ENCODE measurements around the gene KRTAP3-1.

KRTAP3-1 gene

DNA sequence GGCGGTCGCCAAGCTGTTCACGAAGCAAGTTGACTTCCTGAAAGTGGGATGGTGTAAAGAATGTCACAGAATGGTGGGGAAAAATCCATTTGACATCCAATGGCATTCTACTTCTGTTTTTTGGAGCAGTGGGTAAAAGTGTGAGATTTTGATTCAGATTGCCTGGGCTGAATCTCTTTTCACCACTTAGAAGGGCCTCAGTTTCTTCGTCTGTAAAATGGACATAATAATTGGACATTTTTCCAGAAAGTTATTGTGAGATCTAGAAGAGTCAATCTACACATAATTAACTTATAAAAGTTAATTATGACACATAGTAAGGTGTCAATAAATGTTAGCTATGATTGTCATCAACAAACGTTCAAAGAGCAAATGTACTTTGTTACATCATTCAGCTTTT lies 27.8 kb downstream of the KRTAP3-1 start:
- no peaks in the 10 kb centered on the region for H3K9me3 ChIP-seq (ENCODE audit: control insufficient read depth, low read length)
- H3K27ac ChIP-seq (ENCODE audit: insufficient read depth, low read depth, low read length, poor library complexity, severe bottlenecking): no peak overlapping the region
- H3K4me1 ChIP-seq (ENCODE audit: control insufficient read depth, insufficient read depth, low read length): peaks cover 6% of the 10 kb centered on the region
- no peaks in the 10 kb centered on the region for H3K36me3 ChIP-seq (ENCODE audit: control insufficient read depth, insufficient read depth, low read length)
- WGBS, 2 experiments: 93 to 96% methylated on average over 4 to 5 of the region's 5 CpGs
- H3K27me3 ChIP-seq (ENCODE audit: control insufficient read depth, insufficient read depth, low read length, poor library complexity, severe bottlenecking): no peaks in the 10 kb centered on the region
- no peak overlapping the region for H3K4me3 ChIP-seq (ENCODE audit: insufficient read depth, low read depth, low read length)

DNA sequence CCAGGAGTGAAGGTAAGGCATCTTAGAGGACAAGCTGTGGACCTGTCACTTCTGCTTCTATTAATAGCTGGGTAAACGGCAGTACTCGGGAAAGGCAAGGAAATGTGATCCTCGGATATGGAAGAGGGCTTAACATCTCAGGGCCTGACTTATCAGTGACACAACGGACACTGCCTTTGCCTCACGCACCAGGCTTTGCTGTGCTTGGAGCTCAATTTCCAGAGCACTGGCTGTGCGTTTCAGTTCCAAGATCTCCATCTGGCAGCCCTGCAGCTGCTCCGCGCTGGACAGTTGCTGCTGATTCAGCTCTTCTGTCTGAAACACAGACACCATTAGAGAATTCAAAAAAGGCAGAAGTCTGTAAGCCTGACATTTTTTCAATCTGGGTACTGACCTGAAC lies 28.3 kb downstream of the KRTAP3-1 start:
- 87 to 90% methylated on average over 8 of the region's 8 CpGs for WGBS, 2 experiments
- no peaks in the 10 kb centered on the region for H3K36me3 ChIP-seq (ENCODE audit: control insufficient read depth, insufficient read depth, low read length)
- H3K4me1 ChIP-seq (ENCODE audit: control insufficient read depth, insufficient read depth, low read length): peaks cover 6% of the 10 kb centered on the region
- H3K27me3 ChIP-seq (ENCODE audit: control insufficient read depth, insufficient read depth, low read length, poor library complexity, severe bottlenecking): no peaks in the 10 kb centered on the region
- no peaks in the 10 kb centered on the region for H3K9me3 ChIP-seq (ENCODE audit: control insufficient read depth, low read length)
- no peak overlapping the region for H3K27ac ChIP-seq (ENCODE audit: insufficient read depth, low read depth, low read length, poor library complexity, severe bottlenecking)
- H3K4me3 ChIP-seq (ENCODE audit: insufficient read depth, low read depth, low read length): no peak overlapping the region

DNA sequence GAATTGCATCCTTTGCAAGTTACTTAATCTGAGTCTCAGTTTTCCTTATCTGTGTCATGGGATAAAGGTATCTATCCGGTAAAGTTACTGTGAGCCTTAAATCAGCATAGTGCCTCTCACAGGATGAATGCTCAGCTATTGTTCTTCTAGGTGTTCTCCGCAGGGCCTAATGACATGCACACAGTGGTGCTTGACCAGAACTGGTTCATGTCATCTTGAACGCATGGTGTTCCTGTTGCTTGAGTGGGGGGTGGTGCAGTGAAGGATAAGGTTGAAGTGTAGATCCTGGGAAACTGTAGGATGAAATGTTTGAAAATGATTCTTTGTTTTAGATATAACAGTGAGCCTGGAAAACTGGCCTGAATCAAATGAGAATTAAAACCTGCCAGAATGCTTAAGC lies 28.8 kb downstream of the KRTAP3-1 start:
- H3K27me3 ChIP-seq (ENCODE audit: control insufficient read depth, insufficient read depth, low read length, poor library complexity, severe bottlenecking): no peaks in the 10 kb centered on the region
- peaks cover 6% of the 10 kb centered on the region for H3K4me1 ChIP-seq (ENCODE audit: control insufficient read depth, insufficient read depth, low read length)
- no peak overlapping the region for H3K4me3 ChIP-seq (ENCODE audit: insufficient read depth, low read depth, low read length)
- no peak overlapping the region for H3K27ac ChIP-seq (ENCODE audit: insufficient read depth, low read depth, low read length, poor library complexity, severe bottlenecking)
- H3K9me3 ChIP-seq (ENCODE audit: control insufficient read depth, low read length): no peaks in the 10 kb centered on the region
- 70 to 72% methylated on average over 3 of the region's 3 CpGs for WGBS, 2 experiments
- no peaks in the 10 kb centered on the region for H3K36me3 ChIP-seq (ENCODE audit: control insufficient read depth, insufficient read depth, low read length)

DNA sequence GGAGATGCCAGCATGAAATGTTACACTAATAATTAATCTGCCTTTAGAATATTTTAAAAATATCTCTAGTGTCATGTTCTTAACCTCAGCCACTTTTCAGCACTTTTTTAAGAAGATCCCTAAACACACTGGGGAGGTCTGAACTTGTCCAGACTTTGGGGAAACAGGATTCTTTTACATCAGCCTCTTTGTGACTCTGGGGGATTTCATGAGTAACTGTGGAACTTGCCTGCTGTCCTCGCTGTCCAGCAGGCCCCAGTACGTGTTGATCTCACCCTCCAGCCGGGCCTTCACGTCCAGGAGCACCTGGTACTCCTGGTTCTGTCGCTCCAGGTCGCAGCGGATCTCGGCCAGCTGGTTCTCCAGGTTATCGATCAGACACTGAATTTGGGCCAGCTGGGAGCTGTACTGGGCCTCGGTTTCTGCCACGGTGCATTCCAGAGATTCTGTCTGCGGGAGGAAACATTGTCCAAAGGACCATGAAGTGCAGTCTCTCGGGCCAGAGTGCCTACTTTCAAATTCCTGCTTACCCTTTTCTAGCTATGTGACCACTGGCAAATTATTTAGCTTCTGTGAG lies 30.3 kb downstream of the KRTAP3-1 start:
- Histone ChIP-seq H3K9me3 (ENCODE audit: control insufficient read depth, low read length) (no peaks in the 10 kb centered on the region), H3K36me3 (ENCODE audit: control insufficient read depth, insufficient read depth, low read length) (no peaks in the 10 kb centered on the region), H3K27me3 (ENCODE audit: control insufficient read depth, insufficient read depth, low read length, poor library complexity, severe bottlenecking) (no peaks in the 10 kb centered on the region), H3K4me1 (ENCODE audit: control insufficient read depth, insufficient read depth, low read length) (peaks cover 6% of the 10 kb centered on the region), H3K27ac (ENCODE audit: insufficient read depth, low read depth, low read length, poor library complexity, severe bottlenecking) (no peak overlapping the region), H3K4me3 (ENCODE audit: insufficient read depth, low read depth, low read length) (no peak overlapping the region)
- 90 to 93% methylated on average over 13 of the region's 13 CpGs for WGBS, 2 experiments

DNA sequence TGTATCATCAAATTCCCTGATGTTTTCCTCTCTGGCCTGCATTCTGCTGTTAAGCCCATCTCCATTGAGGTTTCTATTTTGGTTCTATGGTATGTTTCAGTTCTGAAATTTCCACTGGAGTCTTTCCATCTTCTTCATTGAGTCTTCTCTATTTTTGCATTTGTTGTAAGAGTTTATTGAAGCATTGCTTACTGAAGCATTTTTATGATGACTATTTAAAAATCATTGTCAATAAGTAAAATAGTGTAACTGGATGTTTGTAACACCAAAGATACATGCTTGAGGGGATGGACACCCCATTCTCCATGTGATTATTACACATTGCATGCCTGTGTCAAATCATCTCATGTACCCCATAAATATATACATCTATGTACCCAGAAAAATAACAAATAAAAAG lies 33.4 kb downstream of the KRTAP3-1 start:
- Histone ChIP-seq H3K4me3 (ENCODE audit: insufficient read depth, low read depth, low read length) (no peak overlapping the region), H3K9me3 (ENCODE audit: control insufficient read depth, low read length) (no peaks in the 10 kb centered on the region), H3K36me3 (ENCODE audit: control insufficient read depth, insufficient read depth, low read length) (no peaks in the 10 kb centered on the region), H3K27me3 (ENCODE audit: control insufficient read depth, insufficient read depth, low read length, poor library complexity, severe bottlenecking) (no peaks in the 10 kb centered on the region), H3K27ac (ENCODE audit: insufficient read depth, low read depth, low read length, poor library complexity, severe bottlenecking) (no peak overlapping the region), H3K4me1 (ENCODE audit: control insufficient read depth, insufficient read depth, low read length) (peaks cover 5% of the 10 kb centered on the region)

DNA sequence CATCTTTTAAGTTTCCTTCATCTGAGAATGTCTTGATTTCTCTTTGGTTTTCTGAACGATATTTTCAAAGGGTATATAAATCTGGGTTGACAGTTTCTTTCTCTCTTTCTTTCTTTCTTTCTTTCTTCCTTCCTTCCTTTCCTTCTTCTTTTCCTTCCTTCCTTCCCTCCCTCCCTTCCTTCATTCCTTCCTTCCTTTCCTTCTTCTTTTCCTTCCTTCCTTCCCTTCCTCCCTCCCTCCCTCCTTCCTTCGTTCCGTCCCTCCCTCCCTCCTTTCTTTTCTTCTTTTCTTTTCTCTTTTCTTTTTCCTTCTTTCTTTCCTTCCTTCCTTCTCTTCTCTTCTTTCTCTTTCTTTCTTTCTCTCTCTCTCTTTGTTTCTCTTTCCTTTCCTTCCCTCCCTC lies 34.6 kb downstream of the KRTAP3-1 start:
- WGBS, 2 experiments: 86 to 94% methylated on average over 3 of the region's 3 CpGs
- no peak overlapping the region for H3K4me3 ChIP-seq (ENCODE audit: insufficient read depth, low read depth, low read length)
- no peaks in the 10 kb centered on the region for H3K4me1 ChIP-seq (ENCODE audit: control insufficient read depth, insufficient read depth, low read length)
- H3K27ac ChIP-seq (ENCODE audit: insufficient read depth, low read depth, low read length, poor library complexity, severe bottlenecking): no peak overlapping the region
- no peaks in the 10 kb centered on the region for H3K36me3 ChIP-seq (ENCODE audit: control insufficient read depth, insufficient read depth, low read length)
- H3K9me3 ChIP-seq (ENCODE audit: control insufficient read depth, low read length): no peaks in the 10 kb centered on the region
- H3K27me3 ChIP-seq (ENCODE audit: control insufficient read depth, insufficient read depth, low read length, poor library complexity, severe bottlenecking): no peaks in the 10 kb centered on the region

DNA sequence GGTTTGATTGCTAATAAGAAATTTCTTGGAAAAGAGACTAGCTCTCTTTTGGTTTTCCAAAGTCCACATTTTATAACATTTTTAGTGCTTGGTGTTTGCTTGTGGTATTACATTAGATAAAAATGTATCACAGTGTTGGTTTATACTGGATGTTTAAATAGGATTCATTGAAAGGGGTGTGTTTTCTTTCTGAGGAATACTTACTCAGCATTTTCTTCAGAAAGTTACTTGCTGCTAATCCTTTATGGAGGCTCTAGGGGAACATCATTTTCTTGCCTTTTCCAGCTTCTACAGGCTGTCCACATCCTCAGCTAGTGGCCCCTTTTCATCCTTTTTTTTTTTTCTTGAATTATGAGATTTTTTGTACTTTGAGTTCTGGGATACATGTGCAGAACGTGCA lies 41.3 kb downstream of the KRTAP3-1 start:
- H3K27me3 ChIP-seq (ENCODE audit: control insufficient read depth, insufficient read depth, low read length, poor library complexity, severe bottlenecking): no peaks in the 10 kb centered on the region
- no peaks in the 10 kb centered on the region for H3K9me3 ChIP-seq (ENCODE audit: control insufficient read depth, low read length)
- H3K27ac ChIP-seq (ENCODE audit: insufficient read depth, low read depth, low read length, poor library complexity, severe bottlenecking): no peak overlapping the region
- WGBS, 2 experiments: 80 to 92% methylated on average over 1 of the region's 1 CpG
- no peaks in the 10 kb centered on the region for H3K4me1 ChIP-seq (ENCODE audit: control insufficient read depth, insufficient read depth, low read length)
- no peaks in the 10 kb centered on the region for H3K36me3 ChIP-seq (ENCODE audit: control insufficient read depth, insufficient read depth, low read length)
- no peak overlapping the region for H3K4me3 ChIP-seq (ENCODE audit: insufficient read depth, low read depth, low read length)

DNA sequence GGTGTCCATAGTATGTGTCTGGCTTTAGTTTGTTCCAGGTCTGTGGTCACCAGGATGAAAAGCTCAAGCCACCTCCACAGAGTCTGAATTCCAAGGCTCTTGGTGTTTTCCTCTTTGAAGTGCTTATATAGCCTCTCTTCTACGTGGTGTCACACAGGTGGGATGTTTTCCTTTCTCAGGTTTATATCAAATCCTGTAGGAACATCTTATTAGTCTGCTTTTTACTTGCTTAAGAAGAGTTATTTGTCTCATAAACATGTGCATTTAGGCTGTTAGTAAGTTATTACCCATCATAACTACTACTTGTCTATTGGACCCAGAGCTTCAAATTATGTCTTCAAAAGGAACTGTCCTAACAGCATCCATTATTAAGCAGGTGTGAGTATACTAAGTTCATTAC lies 42.1 kb downstream of the KRTAP3-1 start, which contains the start of gene KRT39:
TSS of gene KRT39 (minus strand) at position 101 of the 400 bp plus-strand sequence. CDS start at position 9, 92 bp downstream.
- WGBS, 2 experiments: 62 to 89% methylated on average over 1 of the region's 1 CpG
- Histone ChIP-seq H3K27ac (ENCODE audit: insufficient read depth, low read depth, low read length, poor library complexity, severe bottlenecking) (no peak within 1 kb of the TSS), H3K36me3 (ENCODE audit: control insufficient read depth, insufficient read depth, low read length) (no peaks in the 10 kb centered on the region), H3K9me3 (ENCODE audit: control insufficient read depth, low read length) (no peaks in the 10 kb centered on the region), H3K4me1 (ENCODE audit: control insufficient read depth, insufficient read depth, low read length) (no peaks in the 10 kb centered on the region), H3K4me3 (ENCODE audit: insufficient read depth, low read depth, low read length) (no peak within 1 kb of the TSS), H3K27me3 (ENCODE audit: control insufficient read depth, insufficient read depth, low read length, poor library complexity, severe bottlenecking) (no peaks in the 10 kb centered on the region)

DNA sequence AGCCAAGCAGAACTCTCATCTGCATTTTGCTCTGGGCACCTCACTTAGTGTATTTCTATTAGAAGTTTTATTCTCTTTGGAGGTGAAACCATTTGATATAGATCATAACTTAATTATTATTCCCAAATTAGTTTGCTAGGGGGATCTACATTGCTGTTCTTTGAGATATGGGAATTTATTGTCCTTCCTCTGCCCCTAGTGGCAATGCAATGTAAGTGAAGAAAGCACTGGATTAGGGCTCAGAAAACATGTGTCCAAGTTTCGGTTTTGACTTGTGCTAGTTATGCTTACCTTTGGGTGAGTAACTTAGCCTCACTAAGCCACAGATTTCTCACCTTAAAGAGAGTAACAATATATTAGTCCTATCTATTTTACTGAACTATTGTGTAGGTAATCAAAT lies 45.1 kb downstream of the KRTAP3-1 start:
- H3K27ac ChIP-seq (ENCODE audit: insufficient read depth, low read depth, low read length, poor library complexity, severe bottlenecking): no peak overlapping the region
- no peaks in the 10 kb centered on the region for H3K4me1 ChIP-seq (ENCODE audit: control insufficient read depth, insufficient read depth, low read length)
- no peak overlapping the region for H3K4me3 ChIP-seq (ENCODE audit: insufficient read depth, low read depth, low read length)
- no peaks in the 10 kb centered on the region for H3K36me3 ChIP-seq (ENCODE audit: control insufficient read depth, insufficient read depth, low read length)
- no peaks in the 10 kb centered on the region for H3K27me3 ChIP-seq (ENCODE audit: control insufficient read depth, insufficient read depth, low read length, poor library complexity, severe bottlenecking)
- H3K9me3 ChIP-seq (ENCODE audit: control insufficient read depth, low read length): no peaks in the 10 kb centered on the region
- 85 to 88% methylated on average over 1 of the region's 1 CpG for WGBS, 2 experiments

DNA sequence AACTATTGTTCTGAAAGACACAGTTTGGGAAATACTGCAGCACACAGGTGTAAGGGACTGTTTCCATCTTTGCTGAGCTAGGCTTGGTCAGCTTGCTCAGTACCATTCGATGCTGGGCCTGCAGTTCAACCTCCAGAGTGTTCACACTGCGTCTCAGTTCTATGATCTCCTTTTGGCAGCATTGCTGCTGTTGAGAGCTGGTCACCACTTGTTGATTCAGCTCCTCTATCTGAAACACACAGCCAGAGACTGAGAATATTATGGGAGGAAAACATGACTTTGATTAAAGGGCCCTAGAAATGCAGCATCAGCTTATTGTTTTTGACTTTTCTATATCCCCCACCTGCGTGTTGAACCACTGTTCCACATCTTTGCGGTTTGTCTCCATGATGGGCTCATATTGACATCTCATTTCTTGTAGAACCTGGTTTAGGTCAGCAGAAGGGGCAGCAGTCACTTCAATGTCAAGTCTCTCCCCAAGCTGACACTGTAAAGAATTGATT lies 46.8 kb downstream of the KRTAP3-1 start:
- no peaks in the 10 kb centered on the region for H3K36me3 ChIP-seq (ENCODE audit: control insufficient read depth, insufficient read depth, low read length)
- no peaks in the 10 kb centered on the region for H3K4me1 ChIP-seq (ENCODE audit: control insufficient read depth, insufficient read depth, low read length)
- 93% methylated on average over 4 of the region's 4 CpGs for WGBS, 2 experiments
- H3K9me3 ChIP-seq (ENCODE audit: control insufficient read depth, low read length): no peaks in the 10 kb centered on the region
- H3K27me3 ChIP-seq (ENCODE audit: control insufficient read depth, insufficient read depth, low read length, poor library complexity, severe bottlenecking): no peaks in the 10 kb centered on the region
- no peak overlapping the region for H3K4me3 ChIP-seq (ENCODE audit: insufficient read depth, low read depth, low read length)
- H3K27ac ChIP-seq (ENCODE audit: insufficient read depth, low read depth, low read length, poor library complexity, severe bottlenecking): no peak overlapping the region

DNA sequence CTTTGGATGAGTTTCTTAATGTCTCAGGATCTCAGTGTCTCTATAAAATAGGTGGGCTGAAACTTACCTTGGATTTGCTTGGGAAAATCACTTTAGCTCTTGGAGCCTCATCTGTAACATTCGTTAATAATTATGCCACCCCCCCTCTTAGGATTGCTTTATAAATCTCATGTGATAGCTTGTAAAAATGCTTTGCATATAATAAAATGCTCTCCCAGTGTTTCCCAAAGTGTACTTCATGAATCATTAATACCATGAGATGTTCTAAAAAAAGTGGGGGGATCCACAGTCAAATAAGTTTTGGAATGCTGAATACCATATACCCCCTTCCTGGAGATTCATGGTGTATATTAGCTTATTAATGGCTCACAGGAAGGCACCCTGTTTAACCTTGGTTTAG lies 47.3 kb downstream of the KRTAP3-1 start:
- Histone ChIP-seq H3K27ac (ENCODE audit: insufficient read depth, low read depth, low read length, poor library complexity, severe bottlenecking) (no peak overlapping the region), H3K27me3 (ENCODE audit: control insufficient read depth, insufficient read depth, low read length, poor library complexity, severe bottlenecking) (no peaks in the 10 kb centered on the region), H3K9me3 (ENCODE audit: control insufficient read depth, low read length) (no peaks in the 10 kb centered on the region), H3K4me1 (ENCODE audit: control insufficient read depth, insufficient read depth, low read length) (no peaks in the 10 kb centered on the region), H3K36me3 (ENCODE audit: control insufficient read depth, insufficient read depth, low read length) (no peaks in the 10 kb centered on the region), H3K4me3 (ENCODE audit: insufficient read depth, low read depth, low read length) (no peak overlapping the region)
- WGBS, 2 experiments: 67% methylated on average over 1 of the region's 1 CpG; no CpG with 5 or more reads in 1 of the 2 experiments
